ENCODE results near the gene SMARCAL1. TPM values are rescaled to one million over a fixed set of nuclear protein-coding genes. Genes with fewer than 3 reads are reported as not detected.

SMARCAL1 gene
- total RNA-seq, 1 experiment from 2014 or later: 26.4 TPM

GRCh38 chr2:216363221-216363620 lies 49.1 kb upstream of the SMARCAL1 start:
- Histone ChIP-seq H3K9me3 (ENCODE audit: control insufficient read depth, insufficient read depth, low read depth, low read length) (no peaks in the 10 kb centered on the region), H3K36me3 (ENCODE audit: control insufficient read depth, insufficient read depth, low read length) (no peaks in the 10 kb centered on the region), H3K27me3 (ENCODE audit: control insufficient read depth, insufficient read depth, low read length) (0 out of 2 replicates have a peak, but pooled peaks cover 2% of the 10 kb centered on the region), H3K4me3 (ENCODE audit: low read depth in 2 of 2, low read length in 2 of 2) (no peak overlapping the region), H3K4me1 (ENCODE audit: control insufficient read depth, insufficient read depth, low read length) (no peaks in the 10 kb centered on the region; the same call in 1 of the 2 replicates), H3K27ac (ENCODE audit: low read length) (no peak overlapping the region)
- ChIA-PET POLR2A (no interaction called here), CTCF (no interaction called here)
- DNase-seq (ENCODE audit: low read depth, low spot score): no peak
- ATAC-seq: no peak
- TF ChIP-seq CTCF (IDR thresholded peaks at IDR 0.05) (no peak), REST (IDR thresholded peaks at IDR 0.05; ENCODE audit: insufficient read depth in 1 of 2, low read depth in 2 of 2, low read length in 1 of 2) (no peak), TCF7L2 (IDR thresholded peaks at IDR 0.05; ENCODE audit: low read depth, low read length) (no peak), POLR2AphosphoS5 (IDR thresholded peaks at IDR 0.05; ENCODE audit: low read depth, low read length) (no peak), SIN3A (IDR thresholded peaks at IDR 0.05; ENCODE audit: borderline replicate concordance, insufficient read depth, low read depth, low read length) (no peak)
- BruUV-seq (replicated peaks): no TSS peak
- in situ Hi-C loops (cut with HindIII; ENCODE audit: low pct_unique_long_range_greater_than_20kb, low sequenced_read_pairs): no loop called here
- intact Hi-C loops (cut with micrococcal nuclease; ENCODE audit: unreplicated experiment): no loop called here

GRCh38 chr2:216365518-216365917 lies 46.8 kb upstream of the SMARCAL1 start:
- peaks cover 13% of the 10 kb centered on the region; the same call in 1 of the 2 replicates for H3K27me3 ChIP-seq (ENCODE audit: control insufficient read depth, insufficient read depth, low read length)
- DNase-seq (ENCODE audit: low read depth, low spot score) (no peak), ATAC-seq (no peak)
- TF ChIP-seq REST (IDR thresholded peaks at IDR 0.05; ENCODE audit: insufficient read depth in 1 of 2, low read depth in 2 of 2, low read length in 1 of 2) (no peak), TCF7L2 (IDR thresholded peaks at IDR 0.05; ENCODE audit: low read depth, low read length) (no peak), POLR2AphosphoS5 (IDR thresholded peaks at IDR 0.05; ENCODE audit: low read depth, low read length) (no peak), SIN3A (IDR thresholded peaks at IDR 0.05; ENCODE audit: borderline replicate concordance, insufficient read depth, low read depth, low read length) (no peak), CTCF (IDR thresholded peaks at IDR 0.05) (no peak)
- H3K9me3 ChIP-seq (ENCODE audit: control insufficient read depth, insufficient read depth, low read depth, low read length): no peaks in the 10 kb centered on the region
- ChIA-PET POLR2A (no interaction called here), CTCF (no interaction called here)
- in situ Hi-C loops (cut with HindIII; ENCODE audit: low pct_unique_long_range_greater_than_20kb, low sequenced_read_pairs): no loop called here
- BruUV-seq (replicated peaks): no TSS peak
- intact Hi-C loops (cut with micrococcal nuclease; ENCODE audit: unreplicated experiment): no loop called here
- no peaks in the 10 kb centered on the region for H3K36me3 ChIP-seq (ENCODE audit: control insufficient read depth, insufficient read depth, low read length)
- H3K27ac ChIP-seq (ENCODE audit: low read length): no peak overlapping the region
- H3K4me3 ChIP-seq (ENCODE audit: low read depth in 2 of 2, low read length in 2 of 2): no peak overlapping the region
- H3K4me1 ChIP-seq (ENCODE audit: control insufficient read depth, insufficient read depth, low read length): no peaks in the 10 kb centered on the region; the same call in 1 of the 2 replicates
